ENCODE results near the gene B9D1.

B9D1 gene

GRCh38 chr17:19362277-19363113 lies at the start of gene B9D1:
Gene B9D1, minus strand, starts transcription at chr17:19362723. Its CDS starts 154 bp downstream, at chr17:19362569.
- H3K4me3 ChIP-seq (ENCODE audit: low read length), result peak within 1 kb of the TSS; percentile 88
- peak; percentile 86 for DNase-seq (ENCODE audit: low read depth)
- peak; percentile 79 for TF ChIP-seq CTCF (conservative IDR thresholded peaks at IDR 0.05; ENCODE audit: low read length)

GRCh38 chr17:19411631-19412030 lies 49.1 kb upstream of the B9D1 start:
- no peak for TF ChIP-seq CTCF (conservative IDR thresholded peaks at IDR 0.05; ENCODE audit: low read length)
- H3K4me3 ChIP-seq (ENCODE audit: low read length), result peak overlapping the region; percentile 9; the same call in 1 of the 2 replicates
- DNase-seq (ENCODE audit: low read depth), result no peak

GRCh38 chr17:19410875-19411620 lies 48.5 kb upstream of the B9D1 start, which contains the start of gene RNF112:
Gene RNF112, plus strand, starts transcription at chr17:19411232. Its CDS starts 177 bp downstream, at chr17:19411409.
- peak within 1 kb of the TSS; percentile 50 for H3K4me3 ChIP-seq (ENCODE audit: low read length)
- DNase-seq (ENCODE audit: low read depth), result peak; percentile 36
- peak; percentile 36; the same call in 1 of the 2 replicates for TF ChIP-seq CTCF (conservative IDR thresholded peaks at IDR 0.05; ENCODE audit: low read length)

- DNase-seq (ENCODE audit: low read depth), result no peak
- no peak overlapping the region for H3K4me3 ChIP-seq (ENCODE audit: low read length)
- TF ChIP-seq CTCF (conservative IDR thresholded peaks at IDR 0.05; ENCODE audit: low read length), result no peak
Measured at GRCh38 chr17:19410091-19410490, 47.6 kb upstream of the B9D1 start.

- TF ChIP-seq CTCF (conservative IDR thresholded peaks at IDR 0.05; ENCODE audit: low read length), result no peak
- H3K4me3 ChIP-seq (ENCODE audit: low read length), result no peak overlapping the region
- peak; percentile 58 for DNase-seq (ENCODE audit: low read depth)
Measured at GRCh38 chr17:19409509-19409908, 47.0 kb upstream of the B9D1 start.

GRCh38 chr17:19409066-19409465 lies 46.5 kb upstream of the B9D1 start:
- TF ChIP-seq CTCF (conservative IDR thresholded peaks at IDR 0.05; ENCODE audit: low read length), result no peak
- no peak for DNase-seq (ENCODE audit: low read depth)
- no peak overlapping the region for H3K4me3 ChIP-seq (ENCODE audit: low read length)

Data from AG10803 (cell line).